Skeletal muscle tissue (tissue), 4 donors: ENCODE data around the gene DDX10. TPM values are rescaled to one million over a fixed set of nuclear protein-coding genes. Genes with fewer than 3 reads are reported as not detected.

ENCODE experiments used
- H3K27ac ChIP-seq: one replicate; pipeline ENCODE4 v1.7.0; 2013; ENCODE audit warnings: mild to moderate bottlenecking, low read depth, low read length, inconsistent platforms
- H3K27me3 ChIP-seq, 3 donors: one replicate each; pipeline ENCODE4 v1.7.0; 2013; ENCODE audit warnings: low read length in 3 of 3; ENCODE audit not compliant: control insufficient read depth in 3 of 3, insufficient read depth in 3 of 3
- H3K36me3 ChIP-seq, 3 donors: one replicate each; pipeline ENCODE4 v1.7.0; 2013; ENCODE audit warnings: low read length in 3 of 3; ENCODE audit not compliant: control insufficient read depth in 3 of 3, insufficient read depth in 3 of 3
- H3K4me1 ChIP-seq, 3 donors: one replicate each; pipeline ENCODE4 v1.7.0; 2013; ENCODE audit warnings: low read length in 3 of 3, mild to moderate bottlenecking in 3 of 3; ENCODE audit not compliant: control insufficient read depth in 3 of 3, insufficient read depth in 3 of 3
- H3K4me3 ChIP-seq, 3 donors: one replicate each; pipeline ENCODE4 v1.7.0; 2013; ENCODE audit warnings: low read length in 3 of 3
- H3K9ac ChIP-seq, 3 donors: one replicate each; pipeline ENCODE4 v1.7.0; 2013; ENCODE audit warnings: low read length in 3 of 3, mild to moderate bottlenecking in 3 of 3, moderate library complexity in 2 of 3, low read depth in 1 of 3
- H3K9me3 ChIP-seq, 3 donors: one replicate each; pipeline ENCODE4 v1.7.0; 2013; ENCODE audit warnings: low read length in 3 of 3; ENCODE audit not compliant: control insufficient read depth in 3 of 3
- total RNA-seq: library from RNA; depleted of rRNA; stranded (reverse); fragments of >200 nt; gene quantifications from one replicate; pipeline ENCODE4 v1.2.3, GENCODE V29; 2014
- donor health status: Osteomylitis.

DDX10 gene
- total RNA-seq, 1 donor from 2014 or later, result 19.3 TPM

- no peaks in the 10 kb centered on the region for H3K36me3 ChIP-seq
- H3K9me3 ChIP-seq, result no peaks in the 10 kb centered on the region
- H3K27me3 ChIP-seq, result no peaks in the 10 kb centered on the region
- H3K4me3 ChIP-seq, result no peak overlapping the region
- peaks cover 0 to 10% (median 9%) of the 10 kb centered on the region in 3 donors for H3K4me1 ChIP-seq
- H3K9ac ChIP-seq, result no peak overlapping the region
- H3K27ac ChIP-seq, result no peak overlapping the region
Measured at GRCh38 chr11:108886660-108887009, 221.8 kb downstream of the DDX10 start.

GRCh38 chr11:108887436-108888238, 222.8 kb downstream of the DDX10 start:
- Histone ChIP-seq H3K9me3 (no peaks in the 10 kb centered on the region), H3K27ac (no peak overlapping the region), H3K4me3 (no peak overlapping the region), H3K36me3 (no peaks in the 10 kb centered on the region), H3K4me1 (peaks cover 0 to 16% (median 9%) of the 10 kb centered on the region in 3 donors), H3K9ac (no peak overlapping the region), H3K27me3 (no peaks in the 10 kb centered on the region)

- no peaks in the 10 kb centered on the region for H3K9me3 ChIP-seq
- no peak overlapping the region for H3K9ac ChIP-seq
- H3K4me1 ChIP-seq, result peaks cover 0 to 16% (median 9%) of the 10 kb centered on the region in 3 donors
- H3K27me3 ChIP-seq, result no peaks in the 10 kb centered on the region
- H3K36me3 ChIP-seq, result no peaks in the 10 kb centered on the region
- no peak overlapping the region for H3K4me3 ChIP-seq
- H3K27ac ChIP-seq, result no peak overlapping the region
Measured at GRCh38 chr11:108890482-108891105, 225.7 kb downstream of the DDX10 start.

GRCh38 chr11:108891143-108891542, 226.3 kb downstream of the DDX10 start:
- H3K9me3 ChIP-seq, result no peaks in the 10 kb centered on the region
- no peaks in the 10 kb centered on the region for H3K36me3 ChIP-seq
- no peaks in the 10 kb centered on the region for H3K27me3 ChIP-seq
- H3K4me1 ChIP-seq, result peaks cover 0 to 16% (median 9%) of the 10 kb centered on the region in 3 donors
- H3K9ac ChIP-seq, result no peak overlapping the region
- H3K27ac ChIP-seq, result no peak overlapping the region
- no peak overlapping the region for H3K4me3 ChIP-seq

GRCh38 chr11:108891909-108892511, 227.1 kb downstream of the DDX10 start:
- no peaks in the 10 kb centered on the region for H3K27me3 ChIP-seq
- peaks cover 0 to 16% (median 9%) of the 10 kb centered on the region in 3 donors for H3K4me1 ChIP-seq
- H3K27ac ChIP-seq, result no peak overlapping the region
- no peaks in the 10 kb centered on the region for H3K9me3 ChIP-seq
- H3K36me3 ChIP-seq, result no peaks in the 10 kb centered on the region
- H3K9ac ChIP-seq, result no peak overlapping the region
- H3K4me3 ChIP-seq, result no peak overlapping the region

GRCh38 chr11:108895579-108896480, 231.0 kb downstream of the DDX10 start:
- Histone ChIP-seq H3K27ac (no peak overlapping the region), H3K27me3 (no peaks in the 10 kb centered on the region), H3K9me3 (no peaks in the 10 kb centered on the region), H3K4me1 (peaks cover 0 to 14% (median 3%) of the 10 kb centered on the region in 3 donors), H3K36me3 (no peaks in the 10 kb centered on the region), H3K9ac (no peak overlapping the region), H3K4me3 (no peak overlapping the region)

- H3K27me3 ChIP-seq, result no peaks in the 10 kb centered on the region
- peaks cover 0 to 1% (median 0%) of the 10 kb centered on the region in 3 donors for H3K4me1 ChIP-seq
- H3K36me3 ChIP-seq, result no peaks in the 10 kb centered on the region
- no peak overlapping the region for H3K27ac ChIP-seq
- no peak overlapping the region for H3K4me3 ChIP-seq
- no peaks in the 10 kb centered on the region for H3K9me3 ChIP-seq
- no peak overlapping the region for H3K9ac ChIP-seq
Measured at GRCh38 chr11:108897071-108897481, 232.2 kb downstream of the DDX10 start.

- Histone ChIP-seq H3K27me3 (no peaks in the 10 kb centered on the region), H3K4me3 (no peak overlapping the region), H3K4me1 (no peaks in the 10 kb centered on the region), H3K9ac (no peak overlapping the region), H3K27ac (no peak overlapping the region), H3K9me3 (no peaks in the 10 kb centered on the region), H3K36me3 (no peaks in the 10 kb centered on the region)
Measured at GRCh38 chr11:108897916-108898315, 233.0 kb downstream of the DDX10 start.

GRCh38 chr11:108901359-108901758, 236.5 kb downstream of the DDX10 start:
- Histone ChIP-seq H3K27ac (no peak overlapping the region), H3K9me3 (no peaks in the 10 kb centered on the region), H3K9ac (no peak overlapping the region), H3K4me1 (peaks cover 2 to 6% (median 4%) of the 10 kb centered on the region in 3 donors), H3K27me3 (no peaks in the 10 kb centered on the region), H3K36me3 (no peaks in the 10 kb centered on the region), H3K4me3 (no peak overlapping the region)
